PFSK-1 (cell line): ENCODE data around the gene FERMT1.

ENCODE experiments used
- POLR2AphosphoS5 ChIP-seq: IDR thresholded peaks from 2 replicates; pipeline ENCODE4 v1.6.1; 2012; ENCODE audit warnings: low read depth, mild to moderate bottlenecking, control low read depth, low read length, moderate library complexity
- TAF1 ChIP-seq: IDR thresholded peaks from 2 replicates; pipeline ENCODE4 v1.6.1; 2012; ENCODE audit warnings: low read length, control low read depth, borderline replicate concordance; ENCODE audit not compliant: insufficient read depth

GRCh38 chr20:6113951-6114350 lies 8.9 kb downstream of the FERMT1 start:
- TF ChIP-seq POLR2AphosphoS5 (no peak), TAF1 (no peak)
